HL-60/S4 treated with phorbol 12-myristate 13-acetate at 8.2 ng/mL for 4 days and 3 days (cell line): ENCODE measurements around the gene IKZF5.

Experiments used
- in situ Hi-C: fragments of 300-500 bp; cut with MboI; formaldehyde crosslinking; loops from 2 replicates; pipeline ENCODE4 v1.15.0; 2022; ENCODE audit warnings: low sequenced_read_pairs

Gene IKZF5

GRCh38 chr10:123016228-123016627 lies 7.6 kb upstream of the IKZF5 start:
- in situ Hi-C loops, result no loop called here

GRCh38 chr10:123014772-123015171 lies 6.2 kb upstream of the IKZF5 start:
- in situ Hi-C loops, result no loop called here

- in situ Hi-C loops, result no loop called here
Observed at GRCh38 chr10:123013456-123014419, 5.1 kb upstream of the IKZF5 start.

GRCh38 chr10:123011987-123012386 lies 3.4 kb upstream of the IKZF5 start:
- in situ Hi-C loops, result no loop called here

- in situ Hi-C loops, result no loop called here
Observed at GRCh38 chr10:123009105-123009820, 668 bp upstream of the IKZF5 start.

GRCh38 chr10:123007558-123008354 lies 839 bp downstream of the IKZF5 start:
- in situ Hi-C loops, result no loop called here

GRCh38 chr10:123004298-123004697 lies 4.3 kb downstream of the IKZF5 start:
- in situ Hi-C loops, result no loop called here

- in situ Hi-C loops, result no loop called here
Observed at GRCh38 chr10:123001370-123001769, 7.2 kb downstream of the IKZF5 start.

- in situ Hi-C loops, result no loop called here
Observed at GRCh38 chr10:123000155-123000554, 8.4 kb downstream of the IKZF5 start.

- in situ Hi-C loops, result no loop called here
Observed at GRCh38 chr10:122999347-122999746, 9.2 kb downstream of the IKZF5 start.

GRCh38 chr10:122998934-122999333 lies 9.7 kb downstream of the IKZF5 start:
- in situ Hi-C loops, result no loop called here

GRCh38 chr10:122998360-122998917 lies 10.2 kb downstream of the IKZF5 start:
- in situ Hi-C loops, result no loop called here

- in situ Hi-C loops, result no loop called here
Observed at GRCh38 chr10:122997864-122998263, 10.7 kb downstream of the IKZF5 start.

- in situ Hi-C loops, result no loop called here
Observed at GRCh38 chr10:122995936-122996335, 12.7 kb downstream of the IKZF5 start.

GRCh38 chr10:122993797-122994336 lies 14.7 kb downstream of the IKZF5 start:
- in situ Hi-C loops, result no loop called here

- in situ Hi-C loops, result no loop called here
Observed at GRCh38 chr10:122992031-122992585, 16.5 kb downstream of the IKZF5 start.

GRCh38 chr10:122990278-122990677 lies 18.3 kb downstream of the IKZF5 start:
- in situ Hi-C loops, result no loop called here

GRCh38 chr10:122988501-122988900 lies 20.1 kb downstream of the IKZF5 start:
- in situ Hi-C loops, result no loop called here

- in situ Hi-C loops, result no loop called here
Observed at GRCh38 chr10:122986335-122986734, 22.3 kb downstream of the IKZF5 start.

- in situ Hi-C loops, result no loop called here
Observed at GRCh38 chr10:122984708-122985107, 23.9 kb downstream of the IKZF5 start.
